ENCODE results near the gene KIAA0586.
"Not testable (repeated sequence)": the region's sequence is repeated elsewhere in the genome, so short reads cannot be mapped to it uniquely, and the experiment has no call there.

KIAA0586 gene

GRCh38 chr14:58427281-58428117, at the start of gene KIAA0586, which contains the start of gene TIMM9:
Gene KIAA0586 (plus strand): TSS chr14:58427719. CDS start chr14:58428265, 546 bp downstream.
Gene TIMM9 (minus strand): TSS chr14:58427531. CDS start chr14:58411945, 15,586 bp downstream.
- DNase-seq (ENCODE audit: low read depth): peak; percentile 96
- peak within 1 kb of the TSS; percentile 97 for H3K4me3 ChIP-seq (ENCODE audit: low read depth, low read length)

GRCh38 chr14:58390830-58391229, 36.7 kb upstream of the KIAA0586 start:
- no peak overlapping the region for H3K4me3 ChIP-seq (ENCODE audit: low read depth, low read length)
- no peak for DNase-seq (ENCODE audit: low read depth)

GRCh38 chr14:58395562-58395811, 32.0 kb upstream of the KIAA0586 start:
- peak overlapping the region; percentile 44 for H3K4me3 ChIP-seq (ENCODE audit: low read depth, low read length)
- DNase-seq (ENCODE audit: low read depth): no peak

- no peak for DNase-seq (ENCODE audit: low read depth)
- peak within 1 kb of the TSS; percentile 44 for H3K4me3 ChIP-seq (ENCODE audit: low read depth, low read length)
Measured at GRCh38 chr14:58395812-58396788, 31.4 kb upstream of the KIAA0586 start, which contains the start of gene TOMM20L. Gene TOMM20L (plus strand): TSS chr14:58395930. CDS start chr14:58395958, 28 bp downstream.

- DNase-seq (ENCODE audit: low read depth): no peak
- no peak overlapping the region for H3K4me3 ChIP-seq (ENCODE audit: low read depth, low read length)
Measured at GRCh38 chr14:58397156-58397555, 30.4 kb upstream of the KIAA0586 start.

GRCh38 chr14:58398495-58398894, 29.0 kb upstream of the KIAA0586 start:
- no peak overlapping the region for H3K4me3 ChIP-seq (ENCODE audit: low read depth, low read length)
- no peak for DNase-seq (ENCODE audit: low read depth)

GRCh38 chr14:58398895-58399294, 28.6 kb upstream of the KIAA0586 start:
- no peak overlapping the region for H3K4me3 ChIP-seq (ENCODE audit: low read depth, low read length)
- no peak for DNase-seq (ENCODE audit: low read depth)

GRCh38 chr14:58401587-58401986, 25.9 kb upstream of the KIAA0586 start:
- no peak for DNase-seq (ENCODE audit: low read depth)

GRCh38 chr14:58408681-58409215, 18.8 kb upstream of the KIAA0586 start:
- no peak for DNase-seq (ENCODE audit: low read depth)
- H3K4me3 ChIP-seq (ENCODE audit: low read depth, low read length): no peak overlapping the region

More at GRCh38 chr14:58401587-58401986, 25.9 kb upstream of the KIAA0586 start:
- H3K4me3 ChIP-seq (ENCODE audit: low read depth, low read length): no peak overlapping the region

- no peak for DNase-seq (ENCODE audit: low read depth)
- H3K4me3 ChIP-seq (ENCODE audit: low read depth, low read length): no peak overlapping the region
Measured at GRCh38 chr14:58414845-58415244, 12.7 kb upstream of the KIAA0586 start.

- H3K4me3 ChIP-seq (ENCODE audit: low read depth, low read length): no peak overlapping the region
- DNase-seq (ENCODE audit: low read depth): no peak
Measured at GRCh38 chr14:58415636-58416547, 11.6 kb upstream of the KIAA0586 start.

GRCh38 chr14:58416934-58417333, 10.6 kb upstream of the KIAA0586 start:
- not testable (repeated sequence) for H3K4me3 ChIP-seq (ENCODE audit: low read depth, low read length); DNase-seq (ENCODE audit: low read depth)

GRCh38 chr14:58426670-58427280, 744 bp upstream of the KIAA0586 start:
- peak overlapping the region; percentile 97 for H3K4me3 ChIP-seq (ENCODE audit: low read depth, low read length)
- DNase-seq (ENCODE audit: low read depth): peak; percentile 21

- peak; percentile 22 for DNase-seq (ENCODE audit: low read depth)
- peak overlapping the region; percentile 97 for H3K4me3 ChIP-seq (ENCODE audit: low read depth, low read length)
Measured at GRCh38 chr14:58428118-58428683, 682 bp downstream of the KIAA0586 start.

GRCh38 chr14:58430156-58430555, 2.6 kb downstream of the KIAA0586 start:
- DNase-seq (ENCODE audit: low read depth): peak; percentile 1
- H3K4me3 ChIP-seq (ENCODE audit: low read depth, low read length): no peak overlapping the region

GRCh38 chr14:58439476-58439875, 12.0 kb downstream of the KIAA0586 start:
- no peak overlapping the region for H3K4me3 ChIP-seq (ENCODE audit: low read depth, low read length)
- DNase-seq (ENCODE audit: low read depth): no peak

GRCh38 chr14:58444627-58445026, 17.1 kb downstream of the KIAA0586 start:
- DNase-seq (ENCODE audit: low read depth): no peak
- no peak overlapping the region for H3K4me3 ChIP-seq (ENCODE audit: low read depth, low read length)

GRCh38 chr14:58455593-58456265, 28.2 kb downstream of the KIAA0586 start:
- no peak overlapping the region for H3K4me3 ChIP-seq (ENCODE audit: low read depth, low read length)
- no peak for DNase-seq (ENCODE audit: low read depth)
